Measurements from ENCODE around the gene DUSP19. TPM values are rescaled to one million over a fixed set of nuclear protein-coding genes. Genes with fewer than 3 reads are reported as not detected.
"Not testable (repeated sequence)": the region's sequence is repeated elsewhere in the genome, so short reads cannot be mapped to it uniquely, and the experiment has no call there.

The DUSP19 gene, protein sequence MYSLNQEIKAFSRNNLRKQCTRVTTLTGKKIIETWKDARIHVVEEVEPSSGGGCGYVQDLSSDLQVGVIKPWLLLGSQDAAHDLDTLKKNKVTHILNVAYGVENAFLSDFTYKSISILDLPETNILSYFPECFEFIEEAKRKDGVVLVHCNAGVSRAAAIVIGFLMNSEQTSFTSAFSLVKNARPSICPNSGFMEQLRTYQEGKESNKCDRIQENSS
- 1.7 and 3.3 TPM in 2 replicates for total RNA-seq (2014; rRNA removed; shearing (Covaris generic))

DNA sequence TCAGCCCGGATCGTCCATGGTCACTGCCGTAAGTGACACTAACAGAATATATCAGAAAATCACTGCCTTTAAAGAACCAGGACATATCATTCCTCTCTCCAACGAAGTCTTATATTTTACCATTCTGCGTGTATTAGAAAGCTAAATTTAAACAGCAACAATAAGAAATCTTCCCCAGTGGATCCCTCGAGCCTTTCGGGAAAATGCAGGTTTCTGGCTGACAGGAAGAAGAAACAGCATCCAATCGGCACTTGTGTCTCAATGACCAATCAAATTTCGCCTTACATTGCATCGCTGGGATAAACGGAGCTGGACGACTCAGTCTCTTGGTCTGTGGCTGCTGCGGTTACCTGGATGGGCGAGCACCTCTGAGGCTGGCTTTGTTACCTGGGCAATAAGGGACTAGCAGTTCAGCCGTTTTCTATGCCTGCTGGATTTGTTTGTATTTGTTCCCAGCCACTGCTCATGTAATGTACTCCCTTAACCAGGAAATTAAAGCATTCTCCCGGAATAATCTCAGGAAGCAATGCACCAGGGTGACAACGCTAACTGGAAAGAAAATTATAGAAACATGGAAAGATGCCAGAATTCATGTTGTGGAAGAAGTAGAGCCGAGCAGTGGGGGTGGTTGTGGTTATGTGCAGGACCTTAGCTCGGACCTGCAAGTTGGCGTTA lies at the start of gene DUSP19:
Gene DUSP19, plus strand, starts transcription at position 284 of the 675 bp plus-strand sequence. Its CDS starts 187 bp downstream, at position 471.
- DNase-seq (ENCODE audit: low spot score) = peak; percentile 90

DNA sequence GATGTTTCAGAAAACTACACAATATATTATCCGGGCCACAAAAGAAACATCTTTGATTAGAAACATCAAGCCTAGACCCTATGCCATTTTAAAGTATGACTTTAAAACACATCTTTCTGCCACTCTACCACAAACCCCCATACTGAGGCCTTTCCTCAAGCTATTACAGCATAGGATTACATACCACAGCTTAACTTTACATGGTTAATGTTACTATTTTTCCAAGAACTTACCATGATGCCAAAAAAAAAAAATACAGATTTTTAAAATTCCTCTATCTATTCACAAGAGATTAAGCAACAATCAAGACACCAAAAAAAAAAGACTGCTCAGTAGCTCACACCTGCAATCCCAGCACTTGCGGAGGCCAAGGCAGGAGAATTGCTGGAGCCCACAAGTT lies 49.3 kb upstream of the DUSP19 start:
- no peak for DNase-seq (ENCODE audit: low spot score)

DNA sequence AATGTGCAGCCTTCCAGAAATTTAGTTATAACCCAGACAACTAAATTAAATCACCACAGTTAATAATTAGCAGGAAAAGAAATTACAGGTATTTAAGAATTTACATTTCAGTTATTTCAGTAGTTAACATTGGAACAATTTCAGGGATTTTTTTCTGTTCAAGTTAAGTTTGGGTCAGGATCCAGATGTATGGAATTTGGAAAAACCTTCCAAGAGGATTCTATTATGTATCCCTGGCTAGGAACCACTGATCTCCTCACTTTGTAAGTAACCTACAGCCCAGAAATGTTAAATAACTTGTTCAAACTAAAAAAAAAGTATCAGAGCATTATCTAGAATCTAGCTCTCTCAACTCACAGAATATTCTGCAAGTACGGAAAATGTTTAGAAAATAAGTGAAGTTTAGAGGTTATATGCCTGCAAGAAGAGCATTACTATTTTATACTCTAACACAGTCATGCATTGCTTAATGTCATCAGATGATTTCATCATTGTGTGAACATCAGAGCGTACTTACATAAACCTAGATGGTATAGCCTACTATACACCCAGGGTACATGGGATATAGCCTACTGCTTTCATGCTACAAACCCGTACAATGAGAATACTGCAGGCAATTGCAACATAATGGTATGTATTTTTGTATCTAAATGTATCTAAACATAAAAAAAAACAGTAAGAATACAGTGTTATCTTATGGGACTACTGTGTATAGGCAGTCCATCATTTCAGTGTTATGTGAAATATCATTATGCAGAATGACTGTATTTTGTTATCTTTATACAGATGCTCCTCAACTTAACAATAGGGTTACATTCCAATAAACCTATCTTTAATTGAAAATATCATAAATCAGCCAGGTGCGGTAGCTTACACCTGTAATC lies 46.4 kb upstream of the DUSP19 start:
- DNase-seq (ENCODE audit: low spot score) = peak; percentile 16

DNA sequence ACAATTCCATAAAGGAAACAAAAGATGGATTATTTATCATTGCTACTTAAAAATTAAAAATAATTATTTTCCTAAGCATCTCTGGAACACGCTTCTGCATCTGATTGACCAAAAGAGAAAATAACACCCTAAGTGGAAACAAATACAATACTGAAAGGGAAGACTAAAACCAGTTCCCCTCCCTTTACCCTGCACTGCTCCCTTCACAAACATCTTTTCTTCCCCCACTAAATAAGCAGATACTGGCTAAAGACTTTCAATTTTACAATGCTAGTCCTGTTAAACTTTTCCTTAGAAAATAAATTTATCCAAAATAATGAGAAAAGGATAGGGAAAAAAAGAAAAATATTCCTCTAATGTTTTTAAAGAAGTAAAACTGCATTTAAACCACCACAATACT lies 44.6 kb upstream of the DUSP19 start:
- DNase-seq (ENCODE audit: low spot score) = no peak

DNA sequence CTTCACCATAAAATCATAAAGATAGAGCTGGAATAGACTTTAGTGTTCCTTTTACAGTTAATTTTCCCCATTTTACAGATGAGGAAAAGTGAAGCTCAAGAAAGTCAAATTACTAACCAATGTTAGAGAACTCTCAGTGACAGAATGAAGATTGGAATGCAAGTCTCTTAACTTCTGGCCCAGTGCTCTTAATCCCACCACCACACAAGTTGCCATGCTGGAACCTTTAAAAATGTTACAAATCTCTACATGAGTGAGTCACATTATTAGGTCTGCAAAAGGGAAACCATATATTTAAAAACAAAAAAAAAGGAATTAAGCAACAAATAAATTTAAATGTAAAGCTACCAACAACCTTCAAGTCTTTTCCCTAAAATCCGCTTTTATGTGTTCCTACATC lies 43.7 kb upstream of the DUSP19 start:
- peak; percentile 8 for DNase-seq (ENCODE audit: low spot score)

DNA sequence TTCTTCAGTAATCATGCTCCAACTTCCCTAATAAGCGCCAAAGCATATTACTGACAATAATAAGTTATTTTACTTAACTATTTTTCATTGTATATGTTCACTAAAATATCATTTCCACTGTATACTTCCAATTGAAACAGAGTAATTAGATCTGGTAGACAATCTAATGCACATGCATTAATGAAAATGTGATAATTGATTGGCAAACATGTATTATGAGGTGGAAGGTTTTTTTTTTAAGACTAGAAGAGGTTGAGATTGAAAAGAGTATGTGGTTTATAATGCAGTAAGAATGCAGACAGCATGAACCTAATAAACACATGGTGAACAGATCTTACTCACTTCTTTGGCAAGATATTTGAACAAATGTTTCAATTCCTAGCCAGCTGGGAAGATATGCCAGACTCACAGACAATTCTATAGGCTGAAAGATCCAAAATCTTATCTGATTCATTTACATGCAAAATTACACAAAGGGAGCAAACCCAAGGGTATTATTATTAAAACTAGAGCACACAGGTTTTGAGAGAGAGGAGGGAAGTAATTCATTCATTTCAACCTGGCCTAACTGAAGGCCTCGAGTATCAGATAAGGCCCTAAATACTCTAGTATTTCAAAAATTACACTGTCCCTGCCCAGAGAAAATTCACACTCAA lies 43.1 kb upstream of the DUSP19 start:
- peak; percentile 24 for DNase-seq (ENCODE audit: low spot score)

DNA sequence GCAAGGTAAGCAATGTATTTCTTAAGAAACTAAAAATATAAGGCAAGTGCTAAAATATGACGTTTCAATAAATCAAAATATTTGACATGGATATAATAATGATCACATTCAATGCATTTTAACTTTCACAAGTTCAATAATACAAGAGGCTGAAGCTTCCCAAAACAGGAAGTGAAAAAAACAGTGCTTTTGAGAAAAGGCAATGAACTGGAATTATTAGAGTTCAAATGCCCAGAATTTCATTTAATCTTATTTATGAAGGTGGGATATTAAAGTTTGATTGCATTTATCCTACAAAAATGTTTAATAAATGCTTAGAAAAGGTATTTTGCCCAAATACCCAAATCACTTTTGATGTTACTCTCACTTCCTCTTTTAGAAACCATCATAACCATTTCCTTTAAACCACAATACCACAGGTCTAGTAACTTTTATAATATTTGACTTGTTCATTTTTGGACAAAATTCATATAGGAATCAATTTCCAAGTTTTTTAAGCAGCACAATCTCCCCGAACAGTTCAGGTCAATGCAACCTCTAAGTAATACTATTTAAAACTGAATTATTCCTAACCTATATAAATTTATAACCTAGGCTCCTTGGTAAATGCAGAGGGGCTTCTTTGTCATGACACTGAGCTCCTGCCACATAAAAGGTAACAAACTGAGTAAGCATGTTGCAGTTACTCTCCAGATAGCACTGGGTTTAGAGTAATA lies 42.4 kb upstream of the DUSP19 start:
- DNase-seq (ENCODE audit: low spot score) = no peak

DNA sequence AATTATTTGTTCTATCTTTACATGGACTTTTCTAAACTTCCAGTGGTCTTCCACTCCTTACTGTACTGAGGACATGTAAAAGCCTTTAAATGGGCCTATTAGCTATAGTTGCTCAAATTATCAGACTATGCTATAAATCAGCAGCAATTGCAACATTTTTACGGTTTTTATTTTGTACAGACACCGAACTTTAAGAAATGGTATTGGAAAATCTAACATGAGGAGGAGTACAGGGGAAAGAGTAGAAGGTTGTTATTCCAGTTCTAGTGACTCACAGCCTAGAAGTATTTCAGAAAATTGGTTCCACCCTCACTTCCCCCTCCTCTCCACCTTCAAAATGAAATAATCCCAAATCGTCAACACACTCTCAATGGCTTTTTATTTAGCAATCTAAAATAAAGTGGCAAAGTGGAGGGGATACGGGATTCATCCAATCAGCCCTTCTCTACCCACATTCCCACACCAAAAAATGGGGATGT lies 41.4 kb upstream of the DUSP19 start:
- DNase-seq (ENCODE audit: low spot score) = peak; percentile 16

DNA sequence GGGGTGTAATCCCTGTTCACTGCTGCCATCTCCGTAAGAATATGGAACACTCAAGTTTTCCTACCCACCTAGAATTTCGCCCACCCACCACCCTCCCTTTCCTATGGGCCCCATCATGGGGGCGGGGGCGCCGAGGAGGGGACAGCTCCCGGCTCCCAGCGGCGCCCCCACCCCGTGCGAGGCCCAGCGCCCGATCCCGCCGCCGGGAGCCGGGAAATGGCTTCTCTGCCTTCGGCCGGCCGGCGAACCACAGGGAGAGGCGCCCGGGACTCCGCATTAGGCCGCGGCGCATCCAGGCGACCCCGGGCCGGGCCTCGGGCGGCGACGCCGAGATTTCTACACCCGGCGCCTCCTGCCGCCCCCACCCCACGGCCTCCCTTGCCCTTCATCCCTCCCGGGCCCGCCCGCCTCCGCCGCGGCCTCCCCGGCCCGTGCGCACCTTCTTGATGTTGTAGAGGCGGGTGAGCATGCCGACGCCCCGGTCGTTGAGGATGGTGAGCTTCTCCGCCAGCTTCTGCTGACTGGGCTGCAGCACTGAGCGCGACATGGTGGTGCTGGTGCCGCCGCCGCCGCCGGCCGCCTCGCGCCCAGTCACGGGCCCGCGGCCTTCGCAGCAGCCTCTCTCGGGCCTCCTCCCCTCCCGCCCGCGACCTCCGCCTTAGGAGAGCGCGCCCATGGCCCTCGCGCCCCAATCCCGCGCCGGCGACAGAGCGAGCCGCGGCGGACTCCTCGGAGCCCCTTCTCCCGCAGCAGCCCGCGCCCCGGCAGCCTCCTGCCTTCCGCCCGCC lies 40.8 kb upstream of the DUSP19 start:
- peak; percentile 10 for DNase-seq (ENCODE audit: low spot score)

DNA sequence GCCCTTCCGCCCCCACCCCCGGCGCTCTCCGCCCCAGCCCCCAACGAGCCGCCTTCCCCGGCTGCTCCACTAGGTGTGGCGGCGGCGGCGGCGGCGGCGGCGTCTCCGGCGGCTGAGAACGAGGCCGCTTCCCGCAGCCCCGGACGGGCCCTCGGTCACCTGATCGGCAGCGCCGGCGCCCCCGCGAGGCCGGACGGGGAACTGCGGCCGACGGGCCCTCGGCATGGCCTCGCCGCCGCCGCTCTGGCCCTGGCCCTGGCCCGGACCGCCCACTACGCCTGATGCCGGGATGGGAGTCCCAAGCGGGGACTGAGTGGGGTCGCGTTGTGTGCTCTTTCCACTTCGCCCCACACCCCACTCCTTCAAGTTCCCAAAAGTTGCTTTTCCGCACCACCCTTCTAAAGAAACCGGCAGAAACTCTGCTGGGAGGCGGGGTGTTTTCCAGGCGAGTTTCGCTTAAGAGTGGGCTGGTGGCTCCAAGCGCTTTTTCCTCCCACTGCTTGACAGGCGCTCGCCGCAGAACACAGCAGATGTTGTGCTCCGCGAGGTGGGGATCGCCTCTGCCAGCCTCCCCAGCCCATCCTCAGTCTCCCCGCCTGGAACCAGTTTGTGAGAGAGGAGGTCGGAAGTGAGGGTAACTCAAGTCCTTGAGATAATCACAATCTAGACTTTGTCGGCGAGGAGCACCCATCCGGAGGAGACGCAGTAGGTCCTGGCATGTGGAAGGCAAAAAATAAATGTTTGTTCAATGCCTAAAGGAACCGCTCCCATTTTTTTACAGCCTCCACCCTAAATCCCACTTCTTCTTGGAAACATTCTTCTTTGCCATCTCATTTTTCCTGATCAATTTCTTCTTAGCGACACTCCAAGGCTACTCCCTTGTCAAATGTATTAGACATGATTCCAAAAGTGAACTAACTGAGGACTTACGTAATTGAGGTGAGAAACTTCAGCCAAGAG lies 39.9 kb upstream of the DUSP19 start, which contains the start of gene NCKAP1:
Gene NCKAP1, minus strand, starts transcription at position 117 of the 960 bp plus-strand sequence. CDS start 358 bp downstream, outside the sequence.
- DNase-seq (ENCODE audit: low spot score) = peak; percentile 72

DNA sequence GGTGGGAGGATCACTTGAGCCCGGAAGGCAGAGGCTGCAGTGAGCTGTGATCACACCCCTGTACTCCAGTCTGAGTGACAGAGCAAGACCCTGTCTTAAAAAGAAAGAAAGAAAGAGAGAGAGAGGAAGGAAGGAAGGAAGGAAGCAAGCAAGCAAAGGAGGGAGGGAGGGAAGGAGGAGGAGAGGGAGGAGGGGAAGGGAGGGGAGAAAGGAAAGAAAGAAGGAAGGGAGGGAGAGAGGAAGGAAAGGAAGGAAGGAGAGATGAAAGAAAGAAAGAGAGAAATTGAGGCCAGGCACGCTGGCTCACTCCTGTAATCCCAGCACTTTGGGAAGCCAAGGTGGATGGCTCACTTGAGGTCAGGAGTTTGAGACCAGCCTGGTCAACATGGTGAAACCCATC lies 37.9 kb upstream of the DUSP19 start:
- DNase-seq (ENCODE audit: low spot score) = no peak

DNA sequence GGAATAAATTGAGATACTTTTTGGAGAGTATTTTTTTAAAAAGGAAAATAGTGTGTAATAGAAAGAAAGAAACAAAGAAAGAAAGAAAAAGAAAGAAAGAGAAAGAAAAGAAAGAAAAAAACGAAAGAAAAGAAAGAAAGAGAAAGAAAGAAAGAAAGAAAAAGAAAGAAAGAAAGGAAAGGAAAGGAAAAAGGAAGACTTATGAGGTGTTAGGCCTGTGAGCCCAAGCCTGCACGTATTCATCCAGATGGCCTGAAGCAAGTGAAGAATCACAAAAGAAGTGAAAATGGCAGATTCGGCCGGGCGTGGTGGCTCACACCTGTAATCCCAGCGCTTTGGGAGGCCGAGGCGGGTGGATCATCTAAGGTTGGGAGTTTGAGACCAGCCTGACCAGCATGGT lies 35.0 kb upstream of the DUSP19 start:
- not testable (repeated sequence) for DNase-seq (ENCODE audit: low spot score)

DNA sequence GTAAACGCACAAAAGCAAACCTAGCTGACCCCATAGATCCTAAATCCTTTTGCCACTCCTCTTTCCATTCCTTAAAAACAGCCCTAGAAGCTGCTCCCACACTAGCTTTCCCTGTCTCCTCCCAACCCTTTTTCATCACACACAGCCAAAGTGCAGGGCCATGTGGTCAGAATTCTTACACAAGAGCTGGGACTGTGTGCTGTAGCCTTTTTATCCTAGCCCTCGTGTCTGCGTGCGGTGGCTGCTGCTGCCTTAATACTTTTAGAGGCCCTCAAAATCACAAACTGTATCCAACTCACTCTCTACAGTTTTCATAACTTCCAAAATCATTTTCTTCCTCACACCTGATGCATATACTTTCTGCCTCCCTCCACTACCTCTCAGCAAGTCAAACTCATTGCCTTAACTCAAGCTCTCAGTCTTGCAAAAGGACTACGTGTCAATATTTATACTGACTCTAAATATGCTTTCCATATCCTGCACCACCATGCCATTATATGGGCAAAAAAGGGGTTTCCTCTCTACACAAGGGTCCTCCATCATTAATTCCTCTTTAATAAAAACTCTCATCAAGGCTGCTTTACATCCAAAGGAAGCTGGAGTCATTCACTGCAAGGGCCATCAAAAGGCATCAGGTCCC lies 30.9 kb upstream of the DUSP19 start:
- DNase-seq (ENCODE audit: low spot score) = not testable (repeated sequence)

DNA sequence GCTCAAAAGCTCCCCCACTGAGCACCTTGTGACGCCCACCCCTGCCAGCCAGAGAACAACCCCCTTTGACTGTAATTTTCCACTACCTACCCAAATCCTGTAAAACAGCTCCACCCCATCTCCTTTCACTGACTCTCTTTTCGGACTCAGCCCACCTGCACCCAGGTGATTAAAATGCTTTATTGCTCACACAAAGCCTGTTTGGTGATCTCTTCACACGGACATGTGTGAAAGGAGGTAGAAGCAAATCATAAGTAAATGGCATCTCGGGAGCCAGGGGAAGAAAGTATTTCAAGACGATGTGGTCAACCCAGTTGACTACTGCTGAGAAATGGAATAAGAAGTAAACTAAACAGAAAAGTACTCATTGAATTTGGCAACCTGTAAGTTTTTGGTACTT lies 29.1 kb upstream of the DUSP19 start:
- no peak for DNase-seq (ENCODE audit: low spot score)

DNA sequence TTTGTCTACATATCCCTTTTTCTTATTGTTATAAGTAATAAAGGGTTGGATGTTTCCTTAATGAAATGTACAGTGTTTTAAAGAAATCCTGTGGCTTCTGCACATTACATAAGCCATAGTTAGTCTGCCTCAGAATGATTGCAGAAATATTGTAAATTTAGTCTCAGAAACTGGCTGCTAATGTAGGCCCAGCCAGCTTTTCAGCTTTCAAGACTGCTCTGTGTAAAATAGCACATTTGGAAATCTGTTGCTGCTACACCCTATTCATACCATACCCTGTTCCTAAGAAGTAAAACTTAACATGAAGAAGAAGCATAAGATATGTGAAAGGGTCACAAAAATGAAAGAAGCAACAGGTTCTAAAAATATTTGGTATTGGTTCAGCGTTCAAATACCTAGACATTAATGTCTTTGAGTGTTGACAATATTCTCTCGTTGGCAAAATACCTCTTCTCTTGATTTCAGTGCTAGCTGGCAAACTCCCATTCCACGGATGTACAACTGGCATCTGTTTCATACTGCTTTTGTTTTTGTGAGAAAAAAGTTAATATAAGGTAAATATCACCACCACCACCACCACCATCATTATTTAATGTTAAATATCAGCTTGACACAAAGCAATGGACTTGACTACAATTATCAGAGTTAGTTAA lies 21.1 kb upstream of the DUSP19 start:
- DNase-seq (ENCODE audit: low spot score) = no peak

DNA sequence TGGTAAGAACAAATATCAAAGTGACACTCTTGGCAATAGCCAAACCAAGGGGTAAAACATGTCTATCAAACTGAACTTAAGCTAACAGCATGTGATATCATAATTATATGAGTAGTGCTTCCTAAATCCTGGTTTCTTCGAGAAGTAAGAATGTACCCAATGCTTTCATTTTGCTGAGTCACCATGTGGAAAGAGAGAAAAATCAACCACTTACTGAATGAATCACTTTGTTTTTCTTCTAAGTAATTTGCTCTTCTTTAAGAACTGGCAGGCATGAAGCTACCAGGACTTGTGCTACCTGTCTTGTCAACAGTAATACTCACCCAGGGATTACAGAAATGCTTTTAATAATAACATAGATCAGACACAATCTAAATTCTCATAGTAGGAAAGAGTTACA lies 19.0 kb upstream of the DUSP19 start:
- peak; percentile 59 for DNase-seq (ENCODE audit: low spot score)

DNA sequence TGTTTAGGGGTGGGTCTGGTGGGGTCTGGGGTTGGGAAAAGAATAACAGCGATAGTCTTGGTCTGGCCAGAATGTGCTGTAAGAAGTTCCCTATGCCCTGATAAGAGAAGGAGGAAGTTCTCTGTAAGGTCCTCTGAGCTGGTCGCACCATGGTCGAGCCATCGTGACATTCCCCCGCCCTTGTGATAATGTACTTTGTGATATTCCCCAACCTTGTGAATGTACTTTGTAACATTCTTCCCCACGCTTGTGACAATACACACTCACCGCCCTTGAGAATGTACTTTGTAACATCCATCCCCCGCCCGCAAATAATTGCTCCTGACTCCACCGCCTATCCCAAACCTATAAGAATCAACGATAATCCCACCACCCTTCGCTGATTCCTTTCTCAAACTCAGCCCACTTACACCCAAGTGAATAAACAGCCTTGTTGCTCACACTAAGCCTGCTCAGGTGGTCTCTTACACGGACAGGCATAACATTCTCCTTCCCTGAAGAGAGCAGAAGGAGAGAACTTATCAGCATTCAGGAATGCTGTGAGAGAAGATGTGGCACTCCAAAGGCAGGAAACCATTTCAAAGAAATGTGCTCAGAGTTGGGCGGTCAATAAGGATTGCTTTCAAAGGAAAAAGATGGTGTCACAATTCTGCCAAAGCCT lies 17.8 kb upstream of the DUSP19 start:
- DNase-seq (ENCODE audit: low spot score) = no peak
